Choroid plexus epithelial cell (primary cell): ENCODE measurements around the gene TSEN34.
"Not testable (repeated sequence)": the region's sequence is repeated elsewhere in the genome, so short reads cannot be mapped to it uniquely, and the experiment has no call there.

Experiments used
- DNase-seq: peaks from one replicate; pipeline ENCODE4 v3.0.0-alpha.2; 2010; ENCODE audit warnings: low read depth
- H3K4me3 ChIP-seq: 2 replicates; pipeline ENCODE4 v1.5.1; 2011; ENCODE audit warnings: low read depth, mild to moderate bottlenecking, control low read depth, low read length, moderate library complexity
- CTCF ChIP-seq: conservative IDR thresholded peaks from 2 replicates; pipeline ENCODE4 v1.5.1; 2011; ENCODE audit warnings: low read depth, mild to moderate bottlenecking, control low read depth, inconsistent platforms, low read length, moderate library complexity

The TSEN34 gene

GRCh38 chr19:54169149-54169740 lies 21.9 kb upstream of the TSEN34 start:
- no peak for DNase-seq
- TF ChIP-seq CTCF: no peak
- H3K4me3 ChIP-seq: no peak overlapping the region

- not testable (repeated sequence) for DNase-seq, H3K4me3 ChIP-seq
These were observed 19.2 kb upstream of the TSEN34 start for GRCh38 chr19:54171736-54172431.

- TF ChIP-seq CTCF: no peak
- H3K4me3 ChIP-seq: no peak within 1 kb of the TSS
These were observed 18.4 kb upstream of the TSEN34 start, which contains the start of gene TMC4 for GRCh38 chr19:54172471-54173358. Gene TMC4 (minus strand): TSS chr19:54173160. CDS start chr19:54173117, 43 bp downstream.

GRCh38 chr19:54173359-54173699 lies 17.8 kb upstream of the TSEN34 start:
- no peak for DNase-seq
- TF ChIP-seq CTCF: no peak
- no peak overlapping the region for H3K4me3 ChIP-seq

More at GRCh38 chr19:54172471-54173358, 18.4 kb upstream of the TSEN34 start, which contains the start of gene TMC4:
- DNase-seq: peak; percentile 28

- H3K4me3 ChIP-seq: no peak overlapping the region
- DNase-seq: no peak
- TF ChIP-seq CTCF: no peak
These were observed 16.9 kb upstream of the TSEN34 start for GRCh38 chr19:54173951-54174834.

- no peak for TF ChIP-seq CTCF
- no peak overlapping the region for H3K4me3 ChIP-seq
- DNase-seq: no peak
These were observed 12.4 kb upstream of the TSEN34 start for GRCh38 chr19:54178581-54179261.
